Measurements from ENCODE around the gene DCC.

Gene DCC

DNA sequence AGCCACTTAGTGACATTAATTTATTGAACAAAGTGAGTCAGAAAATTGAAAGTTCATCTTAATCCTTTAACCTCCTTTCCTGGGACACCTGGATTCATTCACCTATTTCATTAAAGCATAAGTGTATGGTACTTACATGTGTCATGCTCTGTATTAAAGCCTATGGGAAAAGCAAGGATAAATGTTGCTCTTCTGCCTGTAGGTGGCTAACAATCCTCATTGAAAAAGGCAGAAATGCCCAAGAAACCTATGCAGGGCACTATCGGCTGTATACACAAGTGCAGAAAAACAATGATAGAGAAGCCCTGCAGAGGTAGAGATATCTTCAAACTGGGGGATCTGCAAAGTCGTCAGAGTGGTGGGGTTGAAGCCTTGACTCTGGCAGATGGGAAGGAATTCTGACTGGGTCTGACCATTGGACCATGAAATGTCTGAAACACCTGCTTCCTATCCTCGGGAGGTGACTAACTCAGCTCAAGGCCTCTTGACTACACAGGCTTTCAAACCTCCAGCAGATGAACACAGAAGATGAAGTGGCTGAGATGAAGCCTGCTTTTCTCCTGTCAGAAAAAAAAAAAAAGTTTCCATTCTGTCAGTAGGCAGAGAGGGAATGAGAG, 83.1 kb downstream of the DCC start:
- no peak for DNase-seq (ENCODE audit: low read depth in 2 of 2)

DNA sequence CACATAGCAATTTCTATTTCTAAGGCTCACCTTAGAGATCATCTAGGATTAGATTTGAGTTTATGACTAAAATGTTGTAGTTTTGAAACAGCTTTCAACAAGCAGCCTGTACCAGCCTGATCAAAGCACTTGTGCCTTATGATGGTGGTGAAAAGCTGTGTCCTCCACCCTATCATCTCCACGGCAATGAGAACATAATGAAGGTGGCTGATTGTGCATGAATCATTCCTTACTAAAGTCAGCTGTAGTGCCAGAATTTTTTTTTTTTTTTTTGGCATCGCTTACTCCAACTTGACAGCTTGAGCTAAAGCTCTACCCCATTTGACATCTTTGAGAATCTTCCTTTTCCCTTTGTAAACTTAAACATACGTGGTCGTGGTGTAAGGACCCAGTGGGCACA, 86.0 kb downstream of the DCC start:
- DNase-seq (ENCODE audit: low read depth in 2 of 2), result no peak

DNA sequence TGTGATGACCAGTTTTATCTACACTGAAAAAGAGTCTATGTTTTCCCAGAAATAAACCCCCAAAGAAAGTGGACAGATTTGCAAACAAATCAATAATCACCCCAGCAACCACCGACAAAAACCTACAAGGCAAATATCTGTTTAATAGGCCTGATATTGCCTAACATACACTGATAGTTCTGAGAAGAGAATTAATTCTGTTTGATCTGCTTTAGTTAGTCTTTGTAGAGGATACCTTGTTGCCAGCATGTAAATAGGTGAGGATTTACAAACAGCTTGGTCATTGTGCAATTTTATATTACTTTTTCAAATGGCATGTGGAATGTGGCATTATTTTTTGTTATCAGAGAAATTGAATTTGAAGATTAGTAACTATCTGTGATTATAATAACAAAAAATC, 86.5 kb downstream of the DCC start:
- DNase-seq (ENCODE audit: low read depth in 2 of 2), result no peak

DNA sequence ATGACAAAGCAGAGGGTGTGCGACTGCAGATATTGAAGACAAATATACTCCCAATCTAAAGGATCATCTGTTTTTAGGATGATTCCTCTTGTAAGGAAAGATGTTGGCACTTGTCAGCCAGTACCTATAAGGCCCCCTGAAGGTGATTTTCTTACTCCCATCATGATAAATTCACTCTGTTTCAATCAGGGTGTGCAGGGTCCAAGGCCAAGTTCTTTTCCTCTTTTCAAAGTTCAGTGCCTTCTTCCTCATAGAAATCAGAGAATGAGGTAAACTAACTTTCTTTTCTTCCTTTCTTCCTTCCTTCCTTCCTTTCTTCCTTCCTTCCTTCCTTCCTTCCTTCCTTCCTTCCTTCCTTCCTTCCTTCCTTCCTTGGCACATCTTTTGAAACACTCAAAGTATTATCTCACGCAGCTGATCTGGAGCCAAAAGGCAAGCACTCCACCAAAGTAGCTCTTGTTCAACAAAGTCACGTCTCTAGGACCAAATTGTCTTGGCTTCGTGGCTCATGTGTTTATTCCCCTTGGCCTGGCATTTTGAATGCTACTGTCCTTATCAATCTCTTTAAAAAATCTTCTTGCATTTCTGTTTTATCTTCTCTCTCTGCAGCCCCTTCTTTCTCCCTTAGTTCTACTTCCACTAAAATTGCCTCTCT, 87.7 kb downstream of the DCC start:
- no peak for DNase-seq (ENCODE audit: low read depth in 2 of 2)

DNA sequence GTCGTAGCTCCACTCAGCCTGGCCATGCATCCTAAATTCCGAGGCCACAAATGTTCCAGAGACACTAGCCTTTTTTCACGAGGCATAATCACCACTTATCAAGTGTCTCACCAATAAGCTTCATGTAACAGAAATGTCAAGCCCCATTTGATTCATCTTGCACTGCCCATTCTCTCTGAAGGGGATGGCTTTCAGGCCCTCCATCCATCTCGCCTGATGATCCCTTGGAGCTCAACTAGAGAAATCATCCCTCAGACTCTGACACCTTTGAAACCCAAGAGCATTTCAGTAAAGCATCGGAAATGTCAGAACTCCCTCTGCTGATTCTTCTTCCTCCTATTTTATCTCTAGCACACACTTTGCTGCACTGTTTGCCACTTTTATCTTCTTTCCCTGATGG, 91.7 kb downstream of the DCC start:
- DNase-seq (ENCODE audit: low read depth in 2 of 2), result no peak

DNA sequence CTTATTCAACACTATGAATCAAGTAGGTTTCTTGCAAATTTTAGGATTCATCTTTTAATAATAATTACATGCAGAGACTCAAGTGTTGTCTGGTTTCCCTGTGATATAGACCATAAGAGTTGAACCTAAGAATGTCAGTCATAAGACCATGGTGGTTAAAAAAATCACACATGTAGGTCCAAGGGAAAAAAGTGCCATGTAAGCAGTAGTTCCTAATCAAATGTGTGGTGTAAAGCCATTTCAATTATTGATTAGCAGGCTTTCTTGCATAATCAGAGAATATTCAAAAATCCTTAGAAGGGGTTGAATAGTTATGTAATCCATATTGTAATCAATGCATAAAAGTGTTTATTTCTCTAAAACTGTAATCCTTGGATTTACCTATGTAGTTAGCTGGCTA, 93.8 kb downstream of the DCC start:
- DNase-seq (ENCODE audit: low read depth in 2 of 2), result no peak

DNA sequence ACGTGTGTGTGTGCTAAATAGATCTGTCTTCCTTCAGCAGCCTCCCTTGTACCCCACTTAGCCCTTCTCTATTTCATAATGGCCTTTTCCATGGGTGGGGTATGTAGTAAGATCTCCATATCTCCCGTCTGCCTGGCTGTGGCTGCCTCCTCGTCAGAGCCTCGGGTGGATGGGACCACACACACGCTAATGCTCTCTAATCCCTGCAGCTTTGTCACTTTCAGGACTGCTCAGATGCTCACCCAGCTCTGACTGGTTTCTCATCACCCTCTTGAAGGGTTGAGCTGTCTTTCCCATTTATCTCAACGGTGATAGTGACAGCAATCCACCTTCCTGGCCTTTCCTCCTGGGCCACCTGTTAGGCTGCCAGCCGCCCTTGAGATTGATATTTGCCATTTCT, 95.3 kb downstream of the DCC start:
- no peak for DNase-seq (ENCODE audit: low read depth in 2 of 2)

DNA sequence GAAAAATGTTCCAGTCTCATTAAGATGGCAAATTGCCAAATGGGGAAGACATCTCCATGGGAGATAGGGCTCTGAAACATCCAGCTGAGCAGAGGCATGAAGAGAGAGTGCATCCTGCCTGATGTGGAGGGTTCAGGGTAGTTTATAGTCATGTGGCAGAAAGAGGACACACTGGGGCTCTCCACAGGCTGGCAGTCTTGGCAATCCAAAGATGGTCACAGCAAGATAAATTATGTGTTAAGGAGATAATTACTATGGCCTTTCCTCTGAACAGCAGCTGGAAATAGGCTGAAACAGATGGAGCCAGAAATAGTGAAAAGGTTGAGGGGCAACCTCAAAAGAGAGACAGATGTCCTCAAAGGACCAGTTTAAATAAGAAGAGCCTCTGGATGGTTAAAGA, 97.2 kb downstream of the DCC start:
- DNase-seq (ENCODE audit: low read depth in 2 of 2), result no peak

DNA sequence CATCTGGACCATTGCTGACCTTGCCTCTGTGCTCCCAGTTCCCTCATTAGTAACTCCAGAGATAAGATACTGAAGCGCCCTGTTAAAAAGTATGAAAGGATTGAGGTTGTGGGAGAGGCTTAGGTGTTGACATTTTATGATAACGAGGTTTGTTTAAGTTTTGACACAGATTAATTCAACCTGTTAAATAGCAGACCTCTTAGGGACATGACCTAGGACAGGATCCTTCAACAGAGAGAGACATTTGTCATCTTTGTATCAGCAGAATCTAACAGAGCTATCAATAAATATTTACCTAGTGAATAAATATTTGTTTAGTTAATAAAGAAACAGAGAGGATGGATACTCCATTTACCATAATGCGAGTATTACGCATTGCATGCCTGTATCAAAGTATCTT, 99.5 kb downstream of the DCC start:
- no peak for DNase-seq (ENCODE audit: low read depth in 2 of 2)

DNA sequence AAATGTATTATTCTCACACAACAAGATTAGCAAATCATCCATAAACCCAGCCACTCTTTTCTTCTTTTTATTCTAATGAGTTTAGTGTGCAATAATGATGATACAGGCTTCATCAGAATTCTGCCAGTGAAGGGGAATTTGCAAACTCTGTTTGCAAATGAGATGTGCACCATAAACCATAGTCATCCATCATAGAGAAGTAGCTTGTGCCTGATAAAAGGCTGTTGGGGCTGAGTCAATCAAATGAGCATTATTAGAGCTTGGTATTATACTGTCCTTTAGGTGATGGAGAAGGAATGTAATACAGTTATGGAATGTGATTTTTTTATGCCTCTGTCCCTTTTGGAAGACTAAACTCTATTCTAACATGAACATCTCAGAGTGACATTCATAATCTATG, 101.8 kb downstream of the DCC start:
- DNase-seq (ENCODE audit: low read depth in 2 of 2), result no peak

DNA sequence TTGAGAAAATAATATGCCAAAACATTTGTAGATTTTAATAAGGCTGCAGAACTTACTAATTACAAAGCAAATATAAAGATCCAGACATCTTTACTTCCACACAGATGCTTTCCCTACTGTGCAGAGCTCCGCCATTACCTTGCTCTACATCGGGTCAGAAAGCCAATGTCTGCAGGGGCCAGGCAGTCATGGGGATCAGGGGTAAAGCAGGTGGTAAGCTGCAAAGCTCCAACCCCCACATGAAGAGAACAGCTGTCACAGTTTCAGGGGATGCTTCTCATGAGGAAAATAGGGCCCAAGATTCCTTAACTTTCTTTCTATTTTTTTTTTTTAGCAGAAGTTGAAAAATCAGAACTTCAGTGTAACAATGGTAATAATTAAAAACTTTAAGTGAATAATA, 102.7 kb downstream of the DCC start:
- no peak for DNase-seq (ENCODE audit: low read depth in 2 of 2)

DNA sequence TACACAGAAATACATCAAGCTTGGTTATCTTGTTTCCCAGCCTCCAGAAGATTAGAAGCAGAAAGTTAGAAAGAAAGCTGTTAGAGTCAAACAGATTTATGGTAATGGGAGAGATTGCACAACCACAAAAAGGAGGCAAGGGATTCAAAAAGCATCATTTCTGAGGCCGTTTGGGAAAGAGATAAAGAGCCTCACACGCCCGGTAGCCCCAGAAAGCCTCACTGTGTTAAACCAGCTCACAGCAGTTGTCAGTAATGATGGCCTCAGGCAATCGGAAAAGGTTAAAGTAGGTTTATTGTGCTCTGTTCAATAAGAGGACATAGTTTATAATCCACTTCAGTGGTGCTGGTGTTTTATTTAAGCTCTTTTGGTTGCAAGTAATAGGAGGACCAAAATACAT, 111.3 kb downstream of the DCC start:
- DNase-seq (ENCODE audit: low read depth in 2 of 2), result no peak

DNA sequence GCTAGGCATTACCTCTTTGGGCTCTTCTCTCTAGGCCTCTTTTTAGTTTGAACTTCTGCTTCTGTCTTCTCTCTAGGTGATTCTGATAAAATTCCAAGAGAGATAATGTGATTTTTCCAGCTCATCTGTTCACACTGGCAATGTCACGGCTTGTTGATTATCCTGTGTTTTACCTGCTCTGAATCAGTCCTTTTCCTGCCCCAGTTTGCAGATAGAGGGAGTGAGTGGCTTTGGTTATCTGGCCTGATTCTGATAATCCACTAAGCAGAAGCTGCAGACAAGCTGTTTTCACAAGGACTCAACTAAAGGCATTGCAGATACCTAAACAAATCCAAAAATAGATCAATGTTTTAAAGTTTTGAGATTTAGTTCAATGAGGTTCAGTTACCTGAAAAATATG, 111.9 kb downstream of the DCC start:
- no peak for DNase-seq (ENCODE audit: low read depth in 2 of 2)

DNA sequence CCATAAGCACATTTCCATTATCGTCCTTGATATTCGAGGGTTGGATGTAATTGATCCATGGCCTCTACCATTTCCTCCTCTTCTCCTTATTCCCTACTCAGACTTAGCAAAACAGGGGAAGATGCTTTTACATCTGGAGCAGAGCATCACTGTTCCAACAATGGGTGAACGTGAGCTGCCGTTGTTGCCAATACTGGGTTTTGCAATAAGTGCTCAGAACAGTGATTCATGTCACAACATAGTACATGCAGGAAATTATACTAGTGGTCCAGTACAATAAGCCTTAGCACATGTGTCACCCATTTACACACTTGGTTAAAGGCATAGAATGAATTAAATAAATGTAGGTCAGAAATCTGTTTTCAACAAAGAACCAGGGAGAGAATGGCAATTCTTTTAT, 112.4 kb downstream of the DCC start:
- DNase-seq (ENCODE audit: low read depth in 2 of 2), result no peak

DNA sequence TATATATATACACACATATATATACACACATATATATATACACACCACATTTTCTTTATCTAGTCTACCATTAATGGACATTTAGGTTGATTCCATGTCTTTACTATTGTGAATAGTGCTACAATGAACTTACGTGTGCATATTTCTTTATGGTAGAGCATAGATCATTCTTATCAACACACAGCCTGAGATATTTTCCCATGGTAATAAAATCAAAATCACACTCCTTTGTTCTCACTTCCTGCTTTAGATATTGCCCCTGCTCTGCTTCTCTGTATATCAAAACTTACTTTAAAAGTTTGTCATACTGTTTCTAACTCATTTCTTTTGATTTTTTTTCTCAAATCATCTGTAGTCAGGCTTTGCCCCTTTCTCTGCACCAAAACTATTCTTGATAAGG, 119.9 kb downstream of the DCC start:
- no peak for DNase-seq (ENCODE audit: low read depth in 2 of 2)

DNA sequence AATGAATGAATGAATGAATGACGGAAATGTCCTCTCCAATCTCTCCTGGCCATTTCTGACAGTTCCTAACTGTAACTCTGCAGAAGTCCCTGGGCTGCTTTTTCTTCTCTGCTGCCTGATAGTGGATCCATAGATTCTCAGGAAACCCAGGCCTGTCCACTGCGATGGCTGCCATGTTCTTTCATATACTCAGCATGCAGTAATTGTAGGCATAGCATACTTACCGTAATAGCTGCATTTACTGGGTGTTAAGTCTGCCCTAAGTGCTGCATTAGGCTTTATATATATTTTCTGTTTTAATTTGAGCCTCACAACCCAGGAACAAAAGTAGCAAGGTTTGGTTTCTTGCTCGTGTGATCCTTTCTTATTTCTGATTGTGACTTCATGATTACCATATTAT, 122.9 kb downstream of the DCC start:
- DNase-seq (ENCODE audit: low read depth in 2 of 2), result no peak

DNA sequence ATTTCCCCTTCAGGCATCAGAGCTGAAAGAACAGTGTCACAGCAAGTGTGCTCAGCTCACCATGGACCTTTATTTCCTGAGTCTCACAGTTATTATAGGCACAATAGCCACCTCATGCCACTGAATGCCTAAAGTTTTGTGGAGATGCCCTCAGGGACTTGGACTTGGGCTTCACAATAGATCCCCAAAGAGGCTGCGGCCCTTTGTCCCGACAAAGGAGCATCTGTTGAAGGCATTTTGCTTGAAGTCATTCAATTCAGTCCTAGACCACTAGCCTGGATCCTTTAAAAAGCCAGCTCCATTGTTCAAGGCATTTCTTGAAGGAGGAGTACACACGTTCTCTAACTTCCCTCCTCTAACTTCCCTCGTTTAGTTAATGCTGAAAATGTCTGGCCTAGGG, 125.4 kb downstream of the DCC start:
- no peak for DNase-seq (ENCODE audit: low read depth in 2 of 2)

DNA sequence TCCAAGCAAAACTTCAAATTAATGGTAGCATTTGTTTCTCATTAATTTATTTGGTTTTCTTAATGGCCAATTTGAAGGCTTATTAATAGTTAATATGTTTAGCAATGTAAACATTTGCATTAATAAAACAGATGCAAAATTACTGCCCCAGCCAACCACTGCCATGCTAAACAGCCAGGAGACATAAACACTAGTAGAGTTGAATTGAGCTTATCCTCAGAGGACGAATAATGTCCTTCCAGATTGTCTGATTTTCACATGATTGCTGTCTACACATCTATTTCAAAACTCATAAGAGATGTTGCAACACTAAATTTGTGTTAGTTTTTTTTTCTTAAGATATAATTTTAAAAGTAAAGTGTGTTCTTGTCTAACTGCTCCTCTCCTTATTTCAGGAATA, 128.5 kb downstream of the DCC start:
- no peak for DNase-seq (ENCODE audit: low read depth in 2 of 2)

DNA sequence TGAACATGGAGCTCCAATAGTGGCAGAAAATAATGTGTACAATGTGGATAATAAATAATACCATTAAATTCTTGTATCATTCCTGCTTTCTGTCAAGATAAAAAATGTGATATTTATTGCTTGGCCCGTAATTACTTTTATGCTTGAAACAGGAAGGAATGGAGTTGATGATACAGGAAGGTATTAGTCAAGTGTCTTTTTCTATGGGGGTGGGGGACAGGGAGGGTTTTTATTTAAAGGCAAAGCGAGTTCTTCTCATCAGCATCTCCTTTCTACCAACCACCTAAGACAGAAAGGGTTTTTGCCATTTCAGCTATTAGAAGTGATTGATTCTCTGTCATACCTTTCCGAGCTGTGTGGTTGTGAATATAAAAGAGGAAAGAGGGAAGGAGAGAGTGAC, 135.3 kb downstream of the DCC start:
- no peak for DNase-seq (ENCODE audit: low read depth in 2 of 2)

DNA sequence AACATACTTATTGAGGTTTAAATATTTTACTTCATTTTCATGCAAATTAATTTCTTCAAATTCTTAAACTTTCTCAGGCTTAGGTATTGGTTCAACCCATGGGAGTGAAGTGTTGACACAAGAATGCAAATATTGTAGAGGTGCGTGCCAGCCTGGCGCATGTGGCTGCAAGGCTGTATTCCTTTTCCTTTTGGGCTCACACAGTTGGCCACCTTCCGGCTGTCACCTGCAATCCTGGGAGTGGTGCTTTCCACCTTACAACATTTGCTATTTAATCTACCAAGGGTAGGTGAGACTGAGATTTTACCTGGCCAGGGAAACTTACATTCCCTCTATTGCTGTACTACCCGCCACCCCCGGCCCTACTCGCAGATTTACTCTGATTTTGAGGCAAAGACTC, 141.1 kb downstream of the DCC start:
- no peak for DNase-seq (ENCODE audit: low read depth in 2 of 2)

DNA sequence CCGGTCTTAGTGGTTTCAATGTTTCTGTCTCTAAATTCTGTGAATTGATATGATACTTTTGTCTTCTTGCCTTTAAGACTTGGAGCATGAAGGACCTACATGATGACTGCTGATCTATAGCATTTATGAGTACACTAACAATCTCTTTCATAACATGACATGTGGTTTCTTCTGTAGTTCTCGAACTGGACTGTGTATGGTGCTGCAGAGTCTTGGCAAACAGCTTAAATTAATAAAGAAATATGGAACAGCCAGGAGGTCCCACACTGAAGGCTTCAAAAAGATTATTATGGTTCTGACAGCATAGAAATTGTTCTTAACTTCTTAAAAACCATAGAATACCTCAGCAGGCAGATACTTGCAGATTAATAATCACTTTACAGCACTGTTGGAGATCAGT, 145.0 kb downstream of the DCC start:
- no peak for DNase-seq (ENCODE audit: low read depth in 2 of 2)

DNA sequence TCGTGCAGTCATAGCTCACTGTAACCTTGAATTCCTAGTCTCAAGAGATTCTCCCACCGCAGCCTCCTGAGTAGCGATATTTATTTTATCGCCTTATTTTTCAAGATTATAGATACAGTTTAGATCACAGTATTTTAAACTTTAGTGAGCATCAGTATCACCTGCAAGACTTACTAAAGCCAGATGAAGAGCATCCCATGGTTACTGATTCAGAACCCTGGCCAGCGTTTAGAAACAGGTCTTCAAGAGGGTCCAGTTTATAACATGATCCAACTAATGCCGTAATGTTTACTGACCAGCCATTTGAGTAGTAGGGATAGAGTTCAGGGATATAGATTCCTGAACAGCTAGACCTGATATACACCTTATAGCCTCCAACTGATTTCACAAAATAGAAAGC, 146.1 kb downstream of the DCC start:
- no peak for DNase-seq (ENCODE audit: low read depth in 2 of 2)

DNA sequence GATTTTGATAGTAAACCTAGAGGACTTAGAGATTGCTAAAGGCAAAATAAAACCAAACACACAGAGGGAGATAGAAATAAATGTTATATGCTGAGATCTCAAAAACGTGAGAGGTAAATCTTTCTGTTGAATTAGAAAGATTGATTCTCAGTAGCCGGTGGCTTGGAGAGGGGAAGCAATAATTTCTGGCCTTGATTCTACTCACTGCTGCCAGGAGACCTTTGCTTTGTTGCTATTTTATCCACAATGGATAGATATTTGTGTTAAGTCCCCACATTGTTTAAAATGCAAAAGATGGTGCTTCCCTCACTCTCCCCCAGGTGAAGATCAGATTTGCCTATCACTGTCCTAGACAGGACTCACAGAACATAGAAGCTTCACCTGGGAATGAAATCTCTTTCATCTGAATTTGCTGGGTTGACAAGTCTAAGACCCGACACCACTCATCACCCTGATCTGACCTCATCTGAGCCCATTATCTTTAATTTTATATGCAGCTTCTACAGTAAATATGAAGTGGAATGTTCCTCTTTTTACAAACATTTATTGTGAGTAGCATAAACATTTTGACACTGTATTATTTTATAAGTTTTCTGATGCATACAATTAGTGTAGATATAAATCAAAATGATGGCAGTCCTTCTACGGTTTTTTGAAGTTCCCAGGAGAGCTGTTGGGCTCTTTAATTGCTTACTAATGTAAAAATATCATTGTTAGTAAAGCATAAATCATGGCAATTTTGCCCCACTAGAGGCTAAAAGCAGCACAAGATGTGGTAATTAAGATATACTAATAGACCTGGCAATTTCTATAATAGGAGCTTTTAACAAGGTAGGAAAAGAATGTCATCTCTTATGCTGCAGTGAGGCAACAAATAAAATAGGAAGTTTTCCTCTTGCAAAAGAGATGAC, 149.7 kb downstream of the DCC start:
- DNase-seq (ENCODE audit: low read depth in 2 of 2), result no peak

Measured in stimulated activated CD8-positive, alpha-beta memory T cell treated with anti-CD3 and anti-CD28 coated beads, Interleukin-7, amount 100 ng/mL, for 4 hours (primary cell).